T-cell (primary cell): ENCODE data around the gene SYAP1. TPM values are rescaled to one million over a fixed set of nuclear protein-coding genes. Genes with fewer than 3 reads are reported as not detected.

Source experiments
- ATAC-seq, 4 experiments: fragments of 200-7000 bp in 3 of 4; fragments of 150-1000 bp in 1 of 4; cut with Tn5 transposase; replicated peaks in 1 of 4; 1 replicate in 3 of 4; 2 replicates in 1 of 4; pipeline ENCODE4 v1.10.0; 2021; ENCODE audit warnings: moderate library complexity in 3 of 4, mild to moderate bottlenecking in 2 of 4, moderate number of reproducible peaks in 1 of 4
- CTCF ChIA-PET, 2 donors: fragments of 300-600 bp; sonication (Branson Sonifier 250); formaldehyde crosslinking; loops; one replicate each; lab custom pipeline; 2022; ENCODE audit warnings: antibody characterized with exemption in 2 of 2; lab: Charles Lee
- POLR2A ChIA-PET, 2 donors: fragments of 300-600 bp; sonication (Branson Sonifier 250); formaldehyde crosslinking; loops; one replicate each; lab custom pipeline; 2022; ENCODE audit warnings: antibody characterized with exemption in 2 of 2; lab: Charles Lee
- DNase-seq, 35 experiments: peaks; one replicate each; pipeline versions ENCODE4 v3.0.0 to v3.0.0-alpha.2; 2013 to 2023
- H3K27ac ChIP-seq: one replicate; pipeline ENCODE4 v1.5.1; 2013; ENCODE audit warnings: low read length
- H3K27me3 ChIP-seq, 2 experiments: replicated peaks in 1 of 2; 1 replicate in 1 of 2; 2 replicates in 1 of 2; pipeline versions ENCODE4 v1.6.1 to v1.7.0; 2013; ENCODE audit warnings: low read length in 1 of 2, mixed read lengths in 1 of 2; ENCODE audit not compliant: control insufficient read depth in 2 of 2, insufficient read depth in 2 of 2; ENCODE audit errors: extremely low read depth in 1 of 2
- H3K36me3 ChIP-seq, 2 donors: 1 replicate in 1 of 2; 2 replicates in 1 of 2; pipeline versions ENCODE4 v1.6.1 to v1.7.0; 2013; ENCODE audit warnings: low read length in 1 of 2; ENCODE audit not compliant: control insufficient read depth in 2 of 2, insufficient read depth in 1 of 2; ENCODE audit errors: extremely low read depth in 1 of 2
- H3K4me1 ChIP-seq, 2 experiments: 1 replicate in 1 of 2; 2 replicates in 1 of 2; pipeline versions ENCODE4 v1.6.1 to v1.7.0; 2013; ENCODE audit warnings: low read length in 2 of 2, mixed read lengths in 1 of 2; ENCODE audit not compliant: insufficient read depth in 2 of 2, control insufficient read depth in 1 of 2; ENCODE audit errors: extremely low read depth in 1 of 2
- H3K4me3 ChIP-seq, 2 donors: 1 replicate in 1 of 2; 2 replicates in 1 of 2; pipeline versions ENCODE4 v1.5.1 to v1.7.0; 2013; ENCODE audit warnings: mild to moderate bottlenecking in 2 of 2, low read length in 1 of 2, moderate library complexity in 1 of 2; ENCODE audit not compliant: control insufficient read depth in 1 of 2; ENCODE audit errors: extremely low read depth in 1 of 2
- H3K9me3 ChIP-seq: 2 replicates; pipeline ENCODE4 v1.7.0; 2013
- H3K27ac Mint-ChIP-seq, 2 donors: one replicate each; pipeline ENCODE4 v1.8.0; 2020 to 2021; ENCODE audit warnings: mild to moderate bottlenecking in 2 of 2, mixed read lengths in 2 of 2
- H3K27me3 Mint-ChIP-seq, 2 donors: one replicate each; pipeline ENCODE4 v1.8.0; 2021 to 2022; ENCODE audit warnings: mixed read lengths in 2 of 2
- H3K36me3 Mint-ChIP-seq: one replicate; pipeline ENCODE4 v1.8.0; 2021; ENCODE audit warnings: mixed read lengths
- H3K4me1 Mint-ChIP-seq, 3 donors: one replicate each; pipeline ENCODE4 v1.8.0; 2020 to 2022; ENCODE audit warnings: mixed read lengths in 3 of 3, mild to moderate bottlenecking in 1 of 3
- H3K4me3 Mint-ChIP-seq, 3 donors: one replicate each; pipeline ENCODE4 v1.8.0; 2020 to 2022; ENCODE audit warnings: mild to moderate bottlenecking in 3 of 3, mixed read lengths in 3 of 3, moderate library complexity in 3 of 3
- H3K9me3 Mint-ChIP-seq, 3 donors: one replicate each; pipeline ENCODE4 v1.8.0; 2020 to 2022; ENCODE audit warnings: mixed read lengths in 3 of 3
- WGBS: methylation state at CpG from one replicate; pipeline ENCODE4 v1.1.5; 2013; ENCODE audit warnings: missing lambda C conversion rate; ENCODE audit not compliant: insufficient coverage; 5-methylcytosine and 5-hydroxymethylcytosine counted together
- total RNA-seq, 35 experiments: library from RNA in 6 of 35; stranded (reverse) in 6 of 35; fragments of 120-200 nt in 1 of 35; gene quantifications; one replicate each; pipeline versions ENCODE4 v1.2.1 to v1.2.4 and lab custom pipeline; 2013 to 2026

The SYAP1 gene
- total RNA-seq, 5 donors from 2014 or later (not counting 1 experiment from before 2014, with no cell fraction given) = 12.5 to 53.2 (median 19.3) TPM

DNA sequence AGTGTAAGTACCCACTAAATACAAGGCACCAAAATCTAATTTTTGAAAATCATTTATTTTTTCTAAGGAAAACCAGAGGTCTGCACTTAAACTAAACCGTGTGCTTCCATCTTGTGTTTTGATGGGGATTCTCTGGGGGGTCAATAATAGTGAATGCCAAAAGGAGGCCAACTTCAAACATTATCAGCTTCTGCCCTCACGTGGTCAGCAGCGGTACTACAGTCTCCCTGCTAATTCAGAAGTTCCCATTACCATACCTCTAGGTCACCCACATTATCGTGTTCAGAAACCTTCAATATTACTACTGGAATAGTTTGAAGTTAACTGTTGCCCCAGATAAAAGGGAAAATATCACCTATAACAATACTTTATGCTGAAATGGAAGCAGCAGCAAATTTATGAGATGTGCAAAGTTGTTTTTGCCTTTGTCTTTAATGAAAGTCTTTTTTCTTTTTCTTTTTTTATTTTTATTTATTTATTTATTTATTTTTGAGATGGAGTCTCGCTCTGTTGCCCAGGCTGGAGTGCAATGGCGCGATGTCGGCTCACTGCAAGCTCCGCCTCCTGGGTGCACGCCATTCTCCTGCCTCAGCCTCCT, 24.2 kb upstream of the SYAP1 start:
- H3K36me3 Mint-ChIP-seq = peaks cover 13% of the 10 kb centered on the region
- H3K9me3 Mint-ChIP-seq = no peaks in the 10 kb centered on the region
- WGBS = no CpG with 5 or more reads among the region's 10 CpGs
- Histone ChIP-seq H3K9me3 (no peaks in the 10 kb centered on the region), H3K27ac (no peak overlapping the region), H3K36me3 (peaks cover 0 to 8% of the 10 kb centered on the region in 2 donors), H3K4me1 (no peaks in the 10 kb centered on the region), H3K4me3 (no peak overlapping the region), H3K27me3 (no peaks in the 10 kb centered on the region)
- no peak overlapping the region for H3K4me3 Mint-ChIP-seq
- CTCF ChIA-PET = interaction anchor here in 1 of 2 donors (0.5 to 0.7 kb wide), 2 partner anchors 853 to 1204 kb away, joined by 3 to 4 read pairs; no protein-coding TSS in a partner anchor
- POLR2A ChIA-PET = no interaction called here
- peak in 29 of 35 experiments; percentile 11 to 77 (median 47) for DNase-seq
- H3K4me1 Mint-ChIP-seq = no peaks in the 10 kb centered on the region
- peak in 3 of 4 experiments; percentile 61 to 78 (median 70) for ATAC-seq
- H3K27ac Mint-ChIP-seq = no peak overlapping the region
- peaks cover 0 to 3% of the 10 kb centered on the region in 2 donors for H3K27me3 Mint-ChIP-seq

DNA sequence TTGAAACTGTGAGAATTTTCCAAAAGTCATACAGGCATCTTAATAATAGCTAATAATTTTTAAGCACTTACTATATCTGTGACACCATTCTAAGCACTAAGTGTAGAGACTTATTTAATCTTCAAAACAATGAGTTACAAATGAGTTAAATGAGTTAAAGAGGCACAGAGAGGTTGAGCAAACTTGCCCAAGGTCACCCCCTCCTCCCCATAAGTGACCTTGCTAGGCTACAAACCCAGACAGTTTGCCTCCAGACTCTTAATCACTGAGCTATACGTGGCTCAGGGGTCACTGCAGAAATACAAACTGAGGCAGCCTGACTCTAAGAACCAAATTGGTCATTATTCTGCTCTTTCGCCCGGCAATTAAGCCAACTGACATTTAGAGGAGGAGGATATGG, 22.5 kb upstream of the SYAP1 start:
- H3K9me3 Mint-ChIP-seq = no peaks in the 10 kb centered on the region

DNA sequence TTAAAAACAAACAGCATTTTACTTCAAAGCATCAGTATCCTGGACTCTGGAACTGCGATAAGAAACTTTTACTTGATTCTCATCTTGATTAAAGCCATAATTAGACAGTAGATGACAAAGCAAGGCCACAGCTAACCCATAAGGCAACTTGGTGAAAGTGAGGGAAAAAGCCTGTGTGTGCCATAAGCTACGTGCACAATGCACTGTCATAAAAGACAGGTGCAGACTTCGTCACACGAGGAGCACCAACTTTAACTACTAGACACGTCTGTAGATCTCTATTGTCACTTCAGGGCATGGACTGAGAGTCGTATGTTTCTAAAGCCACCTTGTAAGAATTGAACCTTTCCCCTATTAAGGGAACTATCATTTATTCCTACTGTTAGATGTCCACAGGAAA, 20.0 kb upstream of the SYAP1 start:
- Mint-ChIP-seq H3K27ac (no peak overlapping the region), H3K9me3 (no peaks in the 10 kb centered on the region), H3K4me3 (no peak overlapping the region), H3K36me3 (peaks cover 3% of the 10 kb centered on the region), H3K27me3 (peaks cover 0 to 3% of the 10 kb centered on the region in 2 donors), H3K4me1 (no peaks in the 10 kb centered on the region)
- Histone ChIP-seq H3K27ac (no peak overlapping the region), H3K9me3 (no peaks in the 10 kb centered on the region), H3K4me3 (no peak overlapping the region), H3K27me3 (no peaks in the 10 kb centered on the region), H3K4me1 (no peaks in the 10 kb centered on the region), H3K36me3 (no peaks in the 10 kb centered on the region)
- ChIA-PET CTCF (no interaction called here), POLR2A (no interaction called here)
- no peak for ATAC-seq
- no peak for DNase-seq
- no CpG with 5 or more reads among the region's 6 CpGs for WGBS

More for the DNA sequence above, 22.5 kb upstream of the SYAP1 start:
- ChIA-PET CTCF (interaction anchor here (0.5 to 1.9 kb wide), 6 partner anchors 11 to 1201 kb away, joined by 3 to 17 read pairs (median 4); no protein-coding TSS in a partner anchor), POLR2A (no interaction called here)
- H3K27ac Mint-ChIP-seq = no peak overlapping the region
- no CpG with 5 or more reads among the region's 3 CpGs for WGBS
- Histone ChIP-seq H3K27ac (no peak overlapping the region), H3K36me3 (peaks cover 0 to 6% of the 10 kb centered on the region in 2 donors), H3K4me1 (no peaks in the 10 kb centered on the region), H3K4me3 (no peak overlapping the region), H3K9me3 (no peaks in the 10 kb centered on the region), H3K27me3 (no peaks in the 10 kb centered on the region)
- ATAC-seq = no peak
- no peaks in the 10 kb centered on the region for H3K4me1 Mint-ChIP-seq
- H3K36me3 Mint-ChIP-seq = peaks cover 7% of the 10 kb centered on the region
- DNase-seq = no peak
- H3K27me3 Mint-ChIP-seq = peaks cover 0 to 3% of the 10 kb centered on the region in 2 donors
- no peak overlapping the region for H3K4me3 Mint-ChIP-seq

DNA sequence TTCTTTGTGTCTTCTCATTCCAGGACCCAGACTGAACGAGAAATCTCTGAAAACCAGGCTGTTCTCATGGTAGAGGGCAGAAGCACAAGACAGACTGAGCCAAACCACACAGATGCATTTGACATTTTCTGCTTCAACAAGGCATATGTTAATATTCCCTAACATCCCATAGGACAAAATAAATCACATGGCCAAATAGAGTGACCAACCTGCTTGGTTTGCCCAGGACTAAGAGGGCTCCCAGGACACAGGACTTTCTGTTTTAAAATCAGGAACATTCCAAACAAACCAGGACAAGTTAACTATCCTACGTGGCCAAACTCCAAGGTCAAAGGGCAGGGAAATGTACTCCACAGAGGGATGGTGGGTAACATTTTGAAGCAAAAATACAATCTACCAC, 18.7 kb upstream of the SYAP1 start:
- ATAC-seq = no peak
- Histone ChIP-seq H3K4me1 (no peaks in the 10 kb centered on the region), H3K4me3 (no peak overlapping the region), H3K27me3 (no peaks in the 10 kb centered on the region), H3K9me3 (no peaks in the 10 kb centered on the region), H3K27ac (no peak overlapping the region), H3K36me3 (no peaks in the 10 kb centered on the region)
- Mint-ChIP-seq H3K4me1 (no peaks in the 10 kb centered on the region), H3K27me3 (peaks cover 0 to 3% of the 10 kb centered on the region in 2 donors), H3K4me3 (no peak overlapping the region), H3K27ac (no peak overlapping the region), H3K9me3 (no peaks in the 10 kb centered on the region), H3K36me3 (peaks cover 3% of the 10 kb centered on the region)
- ChIA-PET POLR2A (no interaction called here), CTCF (no interaction called here)
- WGBS = 80% methylated on average over 1 of the region's 2 CpGs
- no peak for DNase-seq

DNA sequence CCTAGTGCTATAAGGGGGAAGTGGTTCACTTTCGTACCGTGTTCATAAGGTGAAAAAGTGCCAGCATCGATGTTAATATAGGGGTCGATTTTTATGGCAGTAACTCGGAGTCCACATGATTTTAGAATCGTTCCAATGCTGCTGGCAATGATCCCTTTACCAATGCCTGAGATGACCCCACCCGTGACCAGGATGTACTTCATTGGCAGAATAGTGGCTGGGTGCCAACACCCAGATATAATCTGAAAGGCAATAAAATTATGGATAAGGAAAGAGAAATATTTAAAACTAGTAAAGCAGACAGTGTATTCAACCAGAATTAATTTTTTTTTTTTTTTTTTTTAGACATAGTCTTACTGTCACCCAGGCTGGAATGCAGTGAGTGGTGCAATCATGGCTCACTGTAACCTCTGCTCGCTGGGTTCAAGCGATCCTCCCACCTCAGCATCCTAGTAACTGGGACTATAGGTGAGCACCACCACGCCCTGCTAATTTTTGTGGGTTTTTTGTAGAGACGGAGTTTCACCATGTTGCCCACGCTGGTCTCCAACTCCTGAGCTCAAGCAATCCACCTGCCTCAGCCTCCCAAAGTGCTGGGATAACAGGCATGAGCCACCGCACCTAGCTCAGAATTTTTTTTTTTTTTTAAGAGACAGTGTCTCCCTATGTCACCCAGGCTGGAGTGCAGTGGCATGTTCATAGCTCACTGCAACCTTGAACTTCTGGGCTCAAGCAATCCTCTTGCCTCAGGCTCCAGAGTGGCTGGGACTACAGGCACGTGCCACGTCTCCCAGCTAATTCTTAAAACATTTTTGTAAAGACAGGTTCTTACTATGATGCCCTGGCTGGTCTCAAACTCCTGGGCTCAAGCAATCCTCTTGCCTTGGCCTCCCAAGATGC, 16.5 kb upstream of the SYAP1 start:
- Mint-ChIP-seq H3K36me3 (no peaks in the 10 kb centered on the region), H3K27me3 (no peaks in the 10 kb centered on the region), H3K27ac (no peak overlapping the region), H3K4me3 (no peak overlapping the region), H3K9me3 (no peaks in the 10 kb centered on the region), H3K4me1 (no peaks in the 10 kb centered on the region)
- 98% methylated on average over 6 of the region's 15 CpGs for WGBS
- no peaks in the 10 kb centered on the region for H3K4me1 ChIP-seq
- POLR2A ChIA-PET = no interaction called here
- DNase-seq (no peak), ATAC-seq (no peak)
- H3K27me3 ChIP-seq = no peaks in the 10 kb centered on the region
- no peaks in the 10 kb centered on the region for H3K36me3 ChIP-seq
- no peaks in the 10 kb centered on the region for H3K9me3 ChIP-seq
- H3K27ac ChIP-seq = no peak overlapping the region
- H3K4me3 ChIP-seq = no peak overlapping the region
- CTCF ChIA-PET = no interaction called here

DNA sequence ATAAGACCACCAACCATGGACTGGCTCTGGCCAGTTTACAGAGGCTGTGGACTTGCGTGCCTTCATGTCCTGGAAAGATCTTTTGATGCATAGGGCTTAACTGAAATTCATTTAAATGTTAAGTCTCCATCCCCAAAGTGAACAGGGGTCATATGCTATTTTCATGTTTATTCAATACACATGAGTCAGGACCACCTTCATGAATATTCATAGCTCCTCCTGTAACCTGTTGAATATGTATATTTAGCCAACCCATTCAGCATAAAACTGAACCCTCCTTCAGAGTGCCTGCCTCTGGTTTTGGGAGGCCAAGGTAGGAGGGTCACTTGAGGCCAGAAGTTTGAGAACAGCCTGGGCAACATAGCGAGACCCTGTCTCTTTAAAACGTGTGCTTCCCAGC, 14.0 kb upstream of the SYAP1 start:
- DNase-seq = no peak
- Mint-ChIP-seq H3K36me3 (no peaks in the 10 kb centered on the region), H3K27me3 (peaks cover 0 to 3% of the 10 kb centered on the region in 2 donors), H3K27ac (no peak overlapping the region), H3K4me1 (peaks cover 0 to 4% (median 0%) of the 10 kb centered on the region in 3 donors), H3K9me3 (no peaks in the 10 kb centered on the region), H3K4me3 (no peak overlapping the region)
- no peak for ATAC-seq
- CTCF ChIA-PET = no interaction called here
- POLR2A ChIA-PET = no interaction called here
- no peaks in the 10 kb centered on the region for H3K27me3 ChIP-seq
- no peaks in the 10 kb centered on the region for H3K36me3 ChIP-seq
- no peak overlapping the region for H3K4me3 ChIP-seq
- no peaks in the 10 kb centered on the region for H3K9me3 ChIP-seq
- no peak overlapping the region for H3K27ac ChIP-seq
- WGBS = 100% methylated on average over 1 of the region's 3 CpGs
- H3K4me1 ChIP-seq = no peaks in the 10 kb centered on the region
